K562 (cell line): Measurements from ENCODE around the gene AKR1D1. TPM values are rescaled to one million over a fixed set of nuclear protein-coding genes. Genes with fewer than 3 reads are reported as not detected.

ENCODE experiments used
- ATAC-seq: fragments of 200-7000 bp; cut with Tn5 transposase; 3 replicates; pipeline ENCODE4 v1.9.1; 2020; ENCODE audit warnings: moderate library complexity
- BruUV-seq: library from RNA; stranded (reverse); fragments of 400-500 nt; replicated peaks from 2 replicates; lab custom pipeline; 2021; lab: Mats Ljungman, UMichigan
- CTCF ChIA-PET: fragments of 300-600 bp; formaldehyde crosslinking; extraction: SDS; loops from one replicate; lab custom pipeline; 2021; ENCODE audit warnings: low intra/inter-chr PET ratio; lab: Yijun Ruan, JAX
- POLR2A ChIA-PET: fragments of 300-600, 350-650 bp; sonication (Branson Sonifier 250); formaldehyde crosslinking; extraction: SDS; loops from one replicate; lab custom pipeline; 2021; ENCODE audit warnings: antibody characterized with exemption, inconsistent platforms; lab: Yijun Ruan, JAX
- DNase-seq, 4 experiments: peaks; one replicate each; pipeline versions ENCODE4 v3.0.0 to v3.0.0-alpha.2; 2011 to 2018; ENCODE audit warnings: low spot score in 3 of 4, mixed read lengths in 3 of 4; ENCODE audit errors: extremely low read depth in 1 of 4
- FAIRE-seq: peaks from 2 replicates; lab custom pipeline; 2011; peaks lifted over from hg19 to GRCh38; lab: Jason Lieb, UNC
- H2AFZ ChIP-seq: 2 replicates; pipeline ENCODE4 v1.6.0; 2011; ENCODE audit warnings: low read depth, low read length, control low read depth, inconsistent platforms
- H3K27ac ChIP-seq: fragments of 200-600 bp; 3 replicates; pipeline ENCODE4 v1.8.0; 2011; ENCODE audit warnings: low read depth, mild to moderate bottlenecking, control low read depth, inconsistent platforms, low read length, moderate library complexity, mixed read lengths; ENCODE audit errors: extremely low read depth
- H3K27me3 ChIP-seq, 2 experiments: fragments of 300-600 bp in 1 of 2; 2 replicates in 1 of 2; 3 replicates in 1 of 2; pipeline versions ENCODE4 v1.6.0 to v1.8.0; 2011; ENCODE audit warnings: inconsistent platforms in 2 of 2, low read length in 2 of 2, mild to moderate bottlenecking in 1 of 2, mixed read lengths in 1 of 2, moderate library complexity in 1 of 2; ENCODE audit not compliant: control insufficient read depth in 2 of 2, insufficient read depth in 2 of 2
- H3K36me3 ChIP-seq: fragments of 300-600 bp; 3 replicates; pipeline ENCODE4 v1.8.0; 2011; ENCODE audit warnings: mild to moderate bottlenecking, low read length, inconsistent platforms; ENCODE audit not compliant: control insufficient read depth, insufficient read depth
- H3K4me1 ChIP-seq, 2 experiments: fragments of 200-600 bp in 1 of 2; replicated peaks in 1 of 2; 2 replicates in 1 of 2; 3 replicates in 1 of 2; pipeline versions ENCODE4 v1.5.1 to v1.8.0; 2011; ENCODE audit warnings: inconsistent platforms in 2 of 2, low read length in 2 of 2, mild to moderate bottlenecking in 1 of 2, mixed read lengths in 1 of 2, moderate library complexity in 1 of 2; ENCODE audit not compliant: control insufficient read depth in 2 of 2, insufficient read depth in 2 of 2
- H3K4me2 ChIP-seq: 2 replicates; pipeline ENCODE4 v1.6.1; 2011; ENCODE audit warnings: low read length, control low read depth, inconsistent platforms, mixed read lengths; ENCODE audit not compliant: insufficient read depth
- H3K4me3 ChIP-seq: fragments of 200-600 bp; sonication (generic), shearing (Covaris generic); 2 replicates; pipeline ENCODE4 v1.5.1; 2016; ENCODE audit warnings: control low read depth, inconsistent platforms
- H3K79me2 ChIP-seq: fragments of 200-600 bp; 3 replicates; pipeline ENCODE4 v1.8.0; 2011; ENCODE audit warnings: low read length, inconsistent platforms; ENCODE audit not compliant: control insufficient read depth, insufficient read depth
- H3K9ac ChIP-seq, 2 experiments: 2 replicates each; pipeline versions ENCODE4 v1.6.0 to v1.6.1; 2011; ENCODE audit warnings: low read depth in 2 of 2, low read length in 2 of 2, control low read depth in 1 of 2, inconsistent platforms in 1 of 2, mild to moderate bottlenecking in 1 of 2, mixed read lengths in 1 of 2; ENCODE audit not compliant: insufficient read depth in 1 of 2
- H3K9me1 ChIP-seq: one replicate; pipeline ENCODE4 v1.6.0; 2011; ENCODE audit warnings: inconsistent platforms, mild to moderate bottlenecking, low read length, moderate library complexity; ENCODE audit not compliant: control insufficient read depth, insufficient read depth
- H3K9me3 ChIP-seq: replicated peaks from 2 replicates; pipeline ENCODE4 v1.5.1; 2011; ENCODE audit warnings: low read depth, low read length, inconsistent platforms; ENCODE audit not compliant: control insufficient read depth, insufficient read depth
- H4K20me1 ChIP-seq: replicated peaks from 2 replicates; pipeline ENCODE4 v1.6.1; 2011; ENCODE audit warnings: low read length, inconsistent platforms, mixed read lengths; ENCODE audit not compliant: control insufficient read depth, insufficient read depth
- FOSL1 ChIP-seq: fragments of 200-800 bp; sonication (Bioruptor generic); conservative IDR thresholded peaks from 2 replicates; pipeline ENCODE4 v1.6.1; 2016; ENCODE audit warnings: missing genetic modification characterization, missing compliant biosample characterization
- HDAC3 ChIP-seq: fragments of 450-650 bp; IDR thresholded peaks from 2 replicates; pipeline ENCODE4 v1.6.1; 2018; ENCODE audit warnings: borderline replicate concordance, mild to moderate bottlenecking, moderate library complexity; ENCODE audit not compliant: partially characterized antibody
- KHSRP ChIP-seq: fragments of 450-650 bp; IDR thresholded peaks from 2 replicates; pipeline ENCODE4 v1.6.1; 2017
- MEIS2 ChIP-seq: fragments of 450-650 bp; IDR thresholded peaks from 2 replicates; pipeline ENCODE4 v1.6.1; 2014; ENCODE audit warnings: mild to moderate bottlenecking; ENCODE audit not compliant: partially characterized antibody
- PHF8 ChIP-seq: fragments of 200-600 bp; sonication (generic); IDR thresholded peaks from 2 replicates; pipeline ENCODE4 v1.6.1; 2012; ENCODE audit warnings: mixed run types, mild to moderate bottlenecking, inconsistent platforms, low read length, moderate library complexity, borderline replicate concordance
- POLR2AphosphoS5 ChIP-seq: IDR thresholded peaks from 2 replicates; pipeline ENCODE4 v1.6.1; 2011; ENCODE audit warnings: mild to moderate bottlenecking, low read depth, low read length, moderate library complexity; ENCODE audit not compliant: control insufficient read depth, insufficient read depth
- TFAM ChIP-seq: fragments of 250-450 bp; sonication (Bioruptor Pico); conservative IDR thresholded peaks from 2 replicates; pipeline ENCODE4 v1.5.0; 2021; ENCODE audit warnings: mild to moderate bottlenecking, moderate library complexity
- TFE3 ChIP-seq: fragments of 450-650 bp; formaldehyde crosslinking; IDR thresholded peaks from 2 replicates; pipeline ENCODE4 v1.4.0; 2020; ENCODE audit warnings: mild to moderate bottlenecking, mixed read lengths
- ZNF175 ChIP-seq: fragments of 200-800 bp; sonication (Bioruptor generic); IDR thresholded peaks from 2 replicates; pipeline ENCODE4 v1.6.1; 2016; ENCODE audit warnings: low read depth, mild to moderate bottlenecking, missing genetic modification characterization, missing compliant biosample characterization
- ZNF764 ChIP-seq: fragments of 250-450 bp; sonication (Bioruptor Pico); IDR thresholded peaks from 2 replicates; pipeline ENCODE4 v1.4.0; 2020; ENCODE audit warnings: low read depth, mild to moderate bottlenecking, moderate library complexity
- WGBS: fragments of 100-300 bp; shearing (Covaris generic); methylation state at CpG from one replicate; pipeline ENCODE4 v1.1.6; 2016; ENCODE audit warnings: low coverage, mixed read lengths; ENCODE audit not compliant: insufficient coverage; ENCODE audit errors: missing lambda C conversion rate; 5-methylcytosine and 5-hydroxymethylcytosine counted together
- in situ Hi-C: fragments of 300-500 bp; cut with MboI; formaldehyde crosslinking; loops from 4 replicates; pipeline ENCODE4 v1.15.0; 2018; ENCODE audit warnings: inconsistent platforms, mixed read lengths
- intact Hi-C: fragments of 100-400 bp; cut with micrococcal nuclease; formaldehyde crosslinking; loops from 2 replicates; pipeline ENCODE4 v1.14.2; 2022
- polyA plus RNA-seq, 8 experiments: library from polyadenylated mRNA; depleted of rRNA in 4 of 8; stranded (reverse) in 5 of 8; unstranded in 3 of 8; fragments of >200 nt; fragmentation: Nextera tagmentation in 2 of 8; fragmentation: Illumina TruSeq in 1 of 8; extraction: Ambion mirVana in 2 of 8; extraction: Trizol in 1 of 8; gene quantifications; 2 replicates each; pipeline versions ENCODE4 v1.2.1 to v1.2.3, GENCODE V29; 2011 to 2014; ENCODE audit warnings: inconsistent platforms in 1 of 8, missing spikeins in 1 of 8
- total RNA-seq, 7 experiments: library from RNA; depleted of rRNA in 6 of 7; stranded (reverse); fragments of >200 nt in 6 of 7; fragmentation: Illumina TruSeq in 2 of 7; extraction: Trizol in 2 of 7; gene quantifications; 2 replicates each; pipeline versions ENCODE4 v1.2.1 to v1.2.3, GENCODE V29; 2011 to 2021; ENCODE audit warnings: low replicate concordance in 1 of 7

The AKR1D1 gene
- total and polyA plus RNA-seq, 9 of the 15 experiments (the other 6 are each of a cell fraction or from before 2014, with no cell fraction given) = not detected

GRCh38 chr7:138151731-138152577 lies 75.7 kb downstream of the AKR1D1 start:
- TF ChIP-seq FOSL1 (tag) (peak; percentile 50), ZNF764 (no peak)
- no TSS peak for BruUV-seq
- Histone ChIP-seq H3K9me1 (no peaks in the 10 kb centered on the region), H3K4me3 (no peak overlapping the region), H2AFZ (no peak overlapping the region; the same call in 1 of the 2 replicates), H3K9me3 (no peaks in the 10 kb centered on the region), H3K79me2 (no peaks in the 10 kb centered on the region), H3K9ac (no peak overlapping the region), H3K27me3 (peaks cover 0 to 13% of the 10 kb centered on the region in 2 experiments; a peak in 3 of 5 replicates), H3K27ac (no peak overlapping the region), H4K20me1 (no peaks in the 10 kb centered on the region), H3K4me1 (peaks cover 2 to 5% of the 10 kb centered on the region in 2 experiments; a peak in 2 of 5 replicates), H3K36me3 (no peaks in the 10 kb centered on the region), H3K4me2 (no peak overlapping the region)
- WGBS = 0% methylated on average over 4 of the region's 4 CpGs
- in situ Hi-C loops (no loop called here), intact Hi-C loops (no loop called here)
- DNase-seq (no peak), FAIRE-seq (no peak), ATAC-seq (no peak)
- ChIA-PET POLR2A (interaction anchor here (0.6 to 1.6 kb wide), 3 partner anchors 9 to 20 kb away, joined by 3 read pairs; no protein-coding TSS in a partner anchor), CTCF (no interaction called here)

DNA sequence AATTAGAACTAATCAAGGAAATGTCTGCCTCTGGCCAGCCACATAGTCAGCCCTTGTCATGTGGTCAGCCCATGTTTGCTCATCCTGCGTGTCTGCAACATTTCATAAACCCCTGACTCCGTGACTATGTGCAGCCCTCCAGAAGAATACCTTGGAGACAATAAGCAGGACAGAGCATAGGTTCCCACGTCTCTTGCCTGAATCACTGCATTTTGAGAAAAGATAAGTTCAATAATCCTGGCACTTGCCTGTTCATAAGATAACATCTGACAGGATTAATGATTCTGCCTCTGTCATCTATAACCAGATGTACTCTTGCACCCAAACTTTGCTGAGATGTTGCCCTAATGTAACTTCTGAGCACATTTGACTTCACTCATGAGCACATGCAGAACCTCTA lies 78.4 kb downstream of the AKR1D1 start:
- TF ChIP-seq KHSRP = no peak
- TF ChIP-seq ZNF175 = no peak
- peak; percentile 22 for TF ChIP-seq MEIS2
- TF ChIP-seq TFE3 (CRISPR knock-in tag) = no peak
- no peak for TF ChIP-seq POLR2AphosphoS5
- no peak for TF ChIP-seq PHF8
- TF ChIP-seq HDAC3 = no peak
- no peak for TF ChIP-seq TFAM (CRISPR knock-in tag)

More for the DNA sequence above, 78.4 kb downstream of the AKR1D1 start:
- Histone ChIP-seq H4K20me1 (no peaks in the 10 kb centered on the region), H3K4me3 (no peak overlapping the region), H3K4me1 (no peaks in the 10 kb centered on the region), H3K79me2 (no peaks in the 10 kb centered on the region), H3K27ac (no peak overlapping the region), H3K9me3 (no peaks in the 10 kb centered on the region), H2AFZ (no peak overlapping the region), H3K4me2 (no peak overlapping the region), H3K27me3 (peaks cover 0 to 4% of the 10 kb centered on the region in 2 experiments; a peak in 1 of 5 replicates), H3K9me1 (no peaks in the 10 kb centered on the region), H3K9ac (no peak overlapping the region), H3K36me3 (no peaks in the 10 kb centered on the region)
- ATAC-seq (no peak), DNase-seq (no peak), FAIRE-seq (no peak)
- WGBS = 0% methylated on average over 3 of the region's 3 CpGs
- in situ Hi-C loops (no loop called here), intact Hi-C loops (no loop called here)
- CTCF ChIA-PET = no interaction called here
- no TSS peak for BruUV-seq
- POLR2A ChIA-PET = no interaction called here
